ENCODE data around the gene CAMK4.

Gene CAMK4

DNA sequence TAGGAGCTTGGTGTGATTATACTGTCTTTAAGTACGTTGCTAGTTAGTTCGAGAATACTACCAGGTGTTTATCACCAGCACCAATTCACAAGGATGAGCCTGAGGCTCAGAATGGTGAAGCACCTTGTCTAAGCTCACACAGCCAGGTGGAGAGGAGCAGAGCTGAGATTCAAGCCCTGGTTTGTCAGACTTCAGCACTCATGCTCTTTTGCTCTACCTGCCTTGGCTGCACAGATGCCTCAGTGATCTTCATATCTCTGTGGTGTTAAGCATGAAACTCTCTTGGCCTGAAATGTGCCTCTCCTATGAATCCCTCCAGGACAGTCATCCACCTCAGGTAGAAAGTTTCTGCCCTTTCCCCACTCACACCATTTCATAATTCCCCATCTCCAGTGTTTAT lies 12.2 kb downstream of the CAMK4 start:
- no peak for DNase-seq
- Mint-ChIP-seq H3K4me3 (no peak overlapping the region), H3K27ac (no peak overlapping the region), H3K9me3 (no peaks in the 10 kb centered on the region), H3K36me3 (no peaks in the 10 kb centered on the region), H3K4me1 (peaks cover 3 to 20% of the 10 kb centered on the region in 2 donors), H3K27me3 (peaks cover 0 to 4% of the 10 kb centered on the region in 2 donors)
- ATAC-seq (replicated peaks), result no peak

DNA sequence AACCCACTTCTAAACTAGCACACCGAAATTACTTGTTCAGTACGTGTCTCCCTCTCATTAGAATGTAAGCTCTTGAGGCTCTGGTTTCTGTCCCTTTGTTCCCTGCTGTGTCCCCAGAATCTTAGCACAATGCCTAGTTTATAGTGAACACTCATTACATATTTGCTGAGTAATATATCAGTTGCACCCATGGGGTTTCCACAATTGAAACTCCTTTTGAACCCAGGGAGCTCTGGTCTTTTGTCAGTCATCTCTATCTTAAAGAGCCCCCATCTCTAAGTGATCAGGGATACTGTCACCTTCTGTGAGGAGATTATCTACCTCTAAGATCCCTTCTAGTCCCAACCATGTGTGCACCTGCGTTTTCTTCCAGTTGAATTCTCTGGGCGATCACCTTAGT lies 12.8 kb downstream of the CAMK4 start:
- Mint-ChIP-seq H3K36me3 (no peaks in the 10 kb centered on the region), H3K9me3 (no peaks in the 10 kb centered on the region), H3K4me1 (peaks cover 3 to 20% of the 10 kb centered on the region in 2 donors), H3K27ac (no peak overlapping the region), H3K4me3 (no peak overlapping the region), H3K27me3 (peaks cover 0 to 4% of the 10 kb centered on the region in 2 donors)
- DNase-seq, result no peak
- ATAC-seq (replicated peaks), result no peak

DNA sequence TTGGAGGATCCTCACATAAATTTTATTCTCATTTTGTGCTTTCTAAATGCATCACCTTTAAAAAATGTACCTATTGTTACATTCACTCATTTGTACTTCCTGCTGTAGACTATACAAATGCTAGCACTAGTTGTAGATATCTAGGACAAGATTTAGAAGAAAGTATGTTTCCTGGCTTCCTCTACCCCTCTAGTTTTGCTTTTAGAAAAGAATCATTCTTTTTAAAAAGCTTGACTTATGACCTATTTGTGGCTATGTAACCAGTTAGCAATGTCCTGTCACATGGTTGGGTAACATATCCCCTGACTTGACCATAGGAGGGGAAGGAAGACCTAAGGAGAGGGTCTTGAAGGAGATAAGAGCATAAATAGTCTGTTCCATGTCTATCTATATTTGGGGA lies 13.3 kb downstream of the CAMK4 start:
- ATAC-seq (replicated peaks), result no peak
- Mint-ChIP-seq H3K9me3 (no peaks in the 10 kb centered on the region), H3K4me1 (peaks cover 3 to 18% of the 10 kb centered on the region in 2 donors), H3K4me3 (no peak overlapping the region), H3K27me3 (no peaks in the 10 kb centered on the region), H3K27ac (no peak overlapping the region), H3K36me3 (no peaks in the 10 kb centered on the region)
- no peak for DNase-seq

DNA sequence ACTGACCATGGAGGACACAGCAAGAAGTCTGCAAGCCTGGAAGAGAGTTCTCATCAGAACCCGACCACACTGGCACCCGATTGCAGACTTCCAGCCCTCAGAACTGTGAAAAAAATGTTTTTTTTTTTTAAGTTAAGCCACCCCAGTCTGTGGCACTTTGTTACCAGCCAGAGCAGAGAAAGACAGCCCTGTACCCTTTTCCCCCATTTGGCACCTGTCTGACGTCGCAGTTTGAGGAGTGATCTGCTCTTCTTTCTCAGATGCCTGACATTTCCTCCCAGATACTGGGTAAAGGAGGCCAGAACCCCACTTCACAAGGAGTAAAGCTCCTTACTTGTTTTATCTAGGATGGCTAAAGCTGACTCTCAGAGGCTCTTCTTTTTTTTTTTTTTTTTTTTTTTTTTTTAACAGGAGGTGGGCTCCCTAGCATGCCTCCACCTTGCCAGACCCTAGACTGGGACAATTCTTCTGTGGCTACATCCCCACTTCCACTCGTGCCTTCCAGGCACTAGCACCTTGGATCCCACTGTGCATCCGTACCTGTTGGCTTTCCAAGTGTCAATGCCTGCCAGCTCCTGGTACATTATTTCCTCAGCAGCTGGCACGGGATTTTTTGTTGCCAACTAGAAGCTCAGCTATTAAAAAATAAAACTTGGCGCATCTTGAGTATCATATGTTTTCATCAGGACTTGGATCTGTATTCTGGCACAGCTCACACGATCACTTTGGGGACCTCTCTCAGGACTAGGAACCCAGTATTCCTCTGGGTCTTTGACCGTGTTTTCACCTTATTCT lies 14.4 kb downstream of the CAMK4 start:
- H3K27me3 Mint-ChIP-seq, result no peaks in the 10 kb centered on the region
- no peaks in the 10 kb centered on the region for H3K36me3 Mint-ChIP-seq
- H3K9me3 Mint-ChIP-seq, result no peaks in the 10 kb centered on the region
- H3K4me3 Mint-ChIP-seq, result no peak overlapping the region
- H3K4me1 Mint-ChIP-seq, result peaks cover 2 to 7% of the 10 kb centered on the region in 2 donors
- no peak overlapping the region for H3K27ac Mint-ChIP-seq
- ATAC-seq (replicated peaks) (no peak), DNase-seq (no peak)

DNA sequence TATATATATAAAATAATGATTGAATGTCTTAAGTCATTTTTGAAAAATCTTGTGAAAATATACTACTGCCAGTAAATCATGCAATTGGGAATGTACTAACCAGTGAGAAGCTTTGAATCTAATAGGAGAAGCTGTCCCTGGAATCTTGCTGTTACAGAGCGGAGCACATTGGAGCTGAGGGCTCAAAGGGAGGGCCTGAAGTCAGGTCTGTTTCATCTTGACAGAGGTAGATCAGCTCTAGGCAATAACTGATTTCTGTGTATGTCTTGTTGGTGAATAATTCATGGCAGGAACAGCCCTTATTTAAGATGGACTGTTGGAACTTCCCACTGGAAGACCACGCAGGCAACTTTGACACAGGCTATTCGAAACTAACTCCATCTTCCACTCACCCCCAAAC lies 17.5 kb downstream of the CAMK4 start:
- Mint-ChIP-seq H3K9me3 (no peaks in the 10 kb centered on the region), H3K36me3 (no peaks in the 10 kb centered on the region), H3K27ac (no peak overlapping the region), H3K27me3 (no peaks in the 10 kb centered on the region), H3K4me1 (no peaks in the 10 kb centered on the region), H3K4me3 (no peak overlapping the region)
- no peak for ATAC-seq (replicated peaks)
- no peak for DNase-seq

DNA sequence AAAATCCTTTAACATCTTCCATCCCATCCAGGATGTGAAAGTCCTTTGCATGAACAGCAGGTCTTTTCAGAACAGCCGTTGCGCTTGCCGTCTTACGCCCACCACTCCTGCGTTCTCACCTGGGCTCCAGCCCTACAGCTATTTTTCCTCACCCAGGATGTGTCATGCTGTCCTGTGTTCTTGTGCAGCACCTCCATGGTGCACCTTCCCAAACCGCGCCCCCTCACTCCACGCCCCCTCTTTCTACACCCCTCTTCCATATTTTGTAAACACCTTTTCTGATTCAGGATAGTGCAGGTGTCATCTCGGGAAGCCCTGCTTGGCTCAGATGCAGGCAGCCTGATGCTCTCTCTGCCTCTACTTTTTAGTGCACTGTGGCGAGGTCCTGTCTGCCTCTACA lies 18.4 kb downstream of the CAMK4 start:
- H3K9me3 Mint-ChIP-seq, result no peaks in the 10 kb centered on the region
- no peak for ATAC-seq (replicated peaks)
- H3K4me3 Mint-ChIP-seq, result no peak overlapping the region

DNA sequence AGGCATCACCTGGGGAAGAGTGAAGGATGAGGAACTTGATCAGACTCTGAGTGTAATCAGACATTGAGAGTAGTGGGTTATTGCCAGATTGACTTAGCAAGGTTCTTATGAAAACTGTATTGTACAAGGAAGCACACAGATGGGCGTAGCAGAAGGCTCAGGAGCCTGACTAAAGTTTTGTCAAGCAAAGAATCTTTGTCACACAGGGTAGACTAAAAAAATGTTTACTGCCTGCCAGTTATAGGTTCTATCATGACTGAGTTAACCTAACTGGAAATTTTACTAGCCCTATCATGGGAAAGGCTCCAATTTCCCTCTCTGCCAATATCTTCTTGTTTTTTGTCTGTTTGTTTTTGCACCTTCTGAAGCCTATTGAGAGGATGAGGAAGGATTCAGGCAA lies 19.1 kb downstream of the CAMK4 start:
- Mint-ChIP-seq H3K4me1 (no peaks in the 10 kb centered on the region), H3K27ac (no peak overlapping the region), H3K9me3 (no peaks in the 10 kb centered on the region), H3K27me3 (no peaks in the 10 kb centered on the region), H3K4me3 (no peak overlapping the region), H3K36me3 (no peaks in the 10 kb centered on the region)
- ATAC-seq (replicated peaks) (no peak), DNase-seq (no peak)

More for the DNA sequence above, 18.4 kb downstream of the CAMK4 start:
- DNase-seq, result no peak
- H3K4me1 Mint-ChIP-seq, result no peaks in the 10 kb centered on the region
- H3K27me3 Mint-ChIP-seq, result no peaks in the 10 kb centered on the region
- no peak overlapping the region for H3K27ac Mint-ChIP-seq
- H3K36me3 Mint-ChIP-seq, result no peaks in the 10 kb centered on the region

DNA sequence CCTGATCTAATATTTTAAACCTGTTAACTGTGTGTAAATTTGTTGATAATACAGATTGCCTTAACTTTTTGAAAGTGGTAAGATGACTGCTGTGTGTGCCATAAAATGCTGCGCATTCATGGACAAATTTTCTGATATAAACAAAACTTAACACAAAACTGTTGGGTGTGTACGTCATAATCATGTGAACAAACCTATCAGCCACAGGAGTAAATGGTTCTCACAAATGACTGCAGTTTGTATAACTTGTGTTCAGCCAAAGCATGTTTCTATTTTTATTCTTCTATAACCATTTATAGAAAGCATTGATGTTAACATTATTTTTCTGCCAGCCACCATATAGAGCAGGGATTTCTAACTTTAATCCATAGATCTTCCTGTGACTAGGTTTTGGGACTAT lies 21.5 kb downstream of the CAMK4 start:
- Mint-ChIP-seq H3K4me1 (no peaks in the 10 kb centered on the region), H3K27me3 (no peaks in the 10 kb centered on the region), H3K4me3 (no peak overlapping the region), H3K36me3 (no peaks in the 10 kb centered on the region), H3K27ac (no peak overlapping the region), H3K9me3 (no peaks in the 10 kb centered on the region)
- DNase-seq, result no peak
- ATAC-seq (replicated peaks), result no peak

DNA sequence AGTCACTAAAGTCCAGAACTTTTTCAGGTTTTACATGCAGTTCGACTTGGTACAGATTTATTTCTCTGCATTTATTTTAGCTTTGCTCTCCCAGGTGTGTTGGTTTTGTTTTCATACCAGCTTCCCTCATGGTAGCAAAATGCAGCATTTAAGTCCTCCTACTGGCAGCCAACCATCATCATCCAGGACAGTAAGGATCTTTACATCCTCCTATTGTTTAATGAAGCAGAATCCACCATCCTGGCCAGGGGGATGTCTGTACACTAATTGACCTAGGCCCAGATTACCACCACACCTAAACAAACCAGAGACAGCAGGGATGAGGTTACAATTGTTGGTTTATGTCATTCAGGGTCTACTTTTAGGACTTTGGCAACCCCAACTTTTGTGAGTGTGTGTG lies 22.3 kb downstream of the CAMK4 start:
- Mint-ChIP-seq H3K9me3 (no peaks in the 10 kb centered on the region), H3K27me3 (no peaks in the 10 kb centered on the region), H3K4me3 (no peak overlapping the region), H3K27ac (no peak overlapping the region), H3K36me3 (no peaks in the 10 kb centered on the region), H3K4me1 (no peaks in the 10 kb centered on the region)
- DNase-seq (no peak), ATAC-seq (replicated peaks) (no peak)

DNA sequence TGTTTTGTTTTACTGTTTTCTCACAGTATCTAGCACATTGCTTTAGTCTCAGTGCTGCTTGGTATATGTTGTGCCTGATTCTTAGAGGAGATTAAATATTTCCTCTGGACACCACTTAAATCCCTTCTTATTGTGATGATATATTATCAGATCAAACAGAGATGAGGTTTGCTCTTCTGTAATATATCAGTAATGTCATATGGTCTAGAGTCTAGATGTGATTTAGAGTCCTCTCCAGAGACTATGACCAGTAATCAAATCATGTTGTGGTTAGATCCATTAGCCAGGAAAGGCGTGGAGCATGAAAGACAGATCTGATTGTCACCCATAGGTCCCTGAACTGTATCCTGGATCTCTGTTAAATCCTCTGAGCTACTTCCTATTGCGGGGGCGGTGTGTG lies 24.4 kb downstream of the CAMK4 start:
- Mint-ChIP-seq H3K36me3 (no peaks in the 10 kb centered on the region), H3K27me3 (no peaks in the 10 kb centered on the region), H3K4me3 (no peak overlapping the region), H3K27ac (no peak overlapping the region), H3K9me3 (no peaks in the 10 kb centered on the region), H3K4me1 (peaks cover 0 to 1% of the 10 kb centered on the region in 2 donors)
- ATAC-seq (replicated peaks) (no peak), DNase-seq (no peak)

DNA sequence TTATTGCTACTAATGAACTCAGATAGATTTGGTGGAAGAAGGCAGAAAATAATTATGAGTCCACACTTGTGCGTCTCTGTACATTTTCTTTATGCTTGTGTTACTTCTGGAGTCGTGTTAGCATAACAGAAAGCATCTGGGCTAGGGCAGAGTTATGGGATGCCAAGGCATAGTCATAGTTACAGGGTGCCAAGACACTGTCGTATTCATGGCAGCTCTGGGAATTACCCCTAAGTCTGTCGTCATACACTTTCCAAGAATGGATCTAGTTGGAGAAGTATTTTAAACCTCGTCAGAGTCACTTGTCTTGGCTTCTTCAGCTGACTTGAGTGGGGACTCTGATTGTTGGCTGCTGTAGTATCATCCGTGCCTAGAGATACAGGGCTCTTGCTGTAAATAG lies 27.7 kb downstream of the CAMK4 start:
- no peaks in the 10 kb centered on the region for H3K36me3 Mint-ChIP-seq
- H3K27me3 Mint-ChIP-seq, result peaks cover 0 to 4% of the 10 kb centered on the region in 2 donors
- no peak overlapping the region for H3K27ac Mint-ChIP-seq
- no peaks in the 10 kb centered on the region for H3K9me3 Mint-ChIP-seq
- DNase-seq (no peak), ATAC-seq (replicated peaks) (no peak)
- peaks cover 8 to 12% of the 10 kb centered on the region in 2 donors for H3K4me1 Mint-ChIP-seq
- H3K4me3 Mint-ChIP-seq, result no peak overlapping the region

DNA sequence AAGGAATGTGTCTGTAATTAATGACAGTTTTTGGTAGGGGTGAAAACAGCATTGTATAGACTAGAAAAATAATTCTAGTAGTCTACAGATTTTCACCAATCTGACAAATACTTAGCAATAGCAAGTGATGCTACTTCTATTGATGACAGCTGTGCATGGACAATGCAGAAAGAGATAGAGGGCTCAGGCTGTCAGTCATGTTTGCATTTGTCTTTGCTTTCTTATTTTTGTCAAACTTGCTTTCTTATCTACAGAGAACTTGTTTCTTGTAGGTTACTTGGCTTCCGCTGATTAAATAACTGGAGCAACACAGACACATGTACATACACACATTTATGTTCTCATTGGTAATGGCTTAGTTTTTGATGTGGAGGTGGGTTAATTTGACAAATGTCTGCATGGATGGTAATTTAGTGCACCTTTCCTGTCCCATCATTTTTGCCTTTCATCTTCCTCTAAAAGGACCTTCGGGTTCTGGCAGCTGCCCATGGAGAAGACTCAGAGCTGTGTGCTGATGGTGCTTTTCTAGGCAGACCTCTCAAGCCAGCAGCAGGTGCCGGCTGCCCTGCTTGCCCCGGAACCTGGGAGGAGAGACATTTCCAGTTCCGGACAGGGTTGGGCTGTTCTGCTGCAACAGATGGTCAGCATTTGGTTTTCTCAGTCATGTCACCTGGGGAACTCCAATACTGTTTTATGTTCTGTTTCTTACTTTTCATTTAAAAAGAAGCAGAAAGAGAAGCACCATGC lies 28.8 kb downstream of the CAMK4 start:
- Mint-ChIP-seq H3K36me3 (no peaks in the 10 kb centered on the region), H3K4me3 (no peak overlapping the region), H3K4me1 (peaks cover 8 to 12% of the 10 kb centered on the region in 2 donors), H3K27ac (no peak overlapping the region), H3K9me3 (no peaks in the 10 kb centered on the region), H3K27me3 (peaks cover 0 to 4% of the 10 kb centered on the region in 2 donors)
- DNase-seq, result no peak
- no peak for ATAC-seq (replicated peaks)

DNA sequence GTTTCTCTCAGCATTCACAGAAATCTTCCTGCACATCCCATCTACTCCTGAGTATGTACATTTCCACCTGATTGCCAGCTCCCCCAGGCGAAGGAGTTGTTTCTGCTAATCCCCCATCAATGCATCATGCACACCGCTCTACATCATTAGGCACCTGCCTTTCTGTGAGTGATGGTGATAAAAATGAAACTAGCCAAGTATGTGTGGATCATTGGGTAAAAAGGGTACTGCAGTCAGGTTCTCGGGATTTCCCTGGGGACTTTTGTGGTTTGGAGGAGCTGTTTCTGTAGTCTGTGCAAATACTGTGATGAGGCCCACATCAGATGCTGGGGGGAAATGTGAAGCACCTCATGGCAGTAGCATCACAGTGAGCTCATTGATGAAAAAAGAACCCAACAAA lies 30.4 kb downstream of the CAMK4 start:
- H3K27ac Mint-ChIP-seq, result peak overlapping the region; percentile 3
- no peak overlapping the region for H3K4me3 Mint-ChIP-seq
- H3K4me1 Mint-ChIP-seq, result peaks cover 8 to 12% of the 10 kb centered on the region in 2 donors
- ATAC-seq (replicated peaks) (peak; percentile 91 to 94), DNase-seq (peak; percentile 61)
- H3K9me3 Mint-ChIP-seq, result peaks cover 0 to 2% of the 10 kb centered on the region in 2 donors
- H3K36me3 Mint-ChIP-seq, result peaks cover 0 to 3% of the 10 kb centered on the region in 2 donors
- peaks cover 0 to 4% of the 10 kb centered on the region in 2 donors for H3K27me3 Mint-ChIP-seq

DNA sequence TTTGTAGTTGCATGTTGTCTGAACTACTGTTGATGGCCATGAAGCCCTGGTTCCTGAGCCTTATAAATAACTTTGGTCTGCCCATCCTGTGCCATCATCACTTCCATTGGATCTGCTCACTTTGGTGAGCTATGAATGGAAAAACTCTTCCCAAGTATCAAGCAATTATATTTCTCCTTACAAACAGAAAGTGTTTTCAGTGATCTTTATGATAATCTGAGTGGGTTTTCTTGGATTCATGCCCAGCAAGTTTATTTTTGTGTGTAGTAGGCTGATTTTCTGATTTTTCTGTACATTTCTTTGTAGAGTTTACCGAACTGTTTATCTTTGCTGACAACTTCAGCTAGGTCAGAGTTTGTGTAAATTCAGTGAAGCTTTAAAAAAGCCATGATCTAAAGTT lies 31.0 kb downstream of the CAMK4 start:
- H3K9me3 Mint-ChIP-seq, result peaks cover 0 to 2% of the 10 kb centered on the region in 2 donors
- H3K27ac Mint-ChIP-seq, result no peak overlapping the region
- peaks cover 0 to 4% of the 10 kb centered on the region in 2 donors for H3K27me3 Mint-ChIP-seq
- H3K36me3 Mint-ChIP-seq, result peaks cover 0 to 3% of the 10 kb centered on the region in 2 donors
- DNase-seq (no peak), ATAC-seq (replicated peaks) (peak in 1 of 2 donors; percentile 3)
- peaks cover 8 to 12% of the 10 kb centered on the region in 2 donors for H3K4me1 Mint-ChIP-seq
- peak overlapping the region in 1 of 2 donors; percentile 14 for H3K4me3 Mint-ChIP-seq

DNA sequence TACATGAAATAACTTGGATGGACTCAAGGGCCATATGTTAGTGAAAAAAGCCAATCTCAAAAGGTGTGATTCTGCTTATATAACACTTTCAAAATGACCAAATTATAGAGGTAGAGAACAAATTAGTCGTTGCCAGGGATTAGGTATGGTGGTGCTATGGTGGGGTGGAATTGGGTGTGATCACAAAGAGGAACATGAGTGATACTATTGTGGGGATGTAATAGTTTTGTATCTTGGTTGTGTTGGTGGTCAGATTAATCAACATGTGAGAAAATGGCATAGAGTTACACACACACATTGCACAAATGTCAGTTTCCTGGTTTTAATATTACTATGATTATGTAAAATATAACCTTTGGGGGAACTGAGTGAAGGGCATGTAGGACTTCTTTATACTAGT lies 31.9 kb downstream of the CAMK4 start:
- no peak overlapping the region for H3K27ac Mint-ChIP-seq
- peaks cover 0 to 2% of the 10 kb centered on the region in 2 donors for H3K9me3 Mint-ChIP-seq
- peaks cover 0 to 4% of the 10 kb centered on the region in 2 donors for H3K27me3 Mint-ChIP-seq
- ATAC-seq (replicated peaks), result peak; percentile 40 to 56
- peaks cover 0 to 3% of the 10 kb centered on the region in 2 donors for H3K36me3 Mint-ChIP-seq
- peaks cover 8 to 12% of the 10 kb centered on the region in 2 donors for H3K4me1 Mint-ChIP-seq
- DNase-seq, result no peak
- no peak overlapping the region for H3K4me3 Mint-ChIP-seq
